GM19328 (cell line): ENCODE data around the gene CBR1.

Experiments
- ATAC-seq: cut with Tn5 transposase; IDR thresholded peaks from one replicate; pipeline ENCODE4 v1.9.1; 2021; ENCODE audit warnings: mild to moderate bottlenecking, moderate library complexity; ENCODE audit not compliant: unreplicated experiment

CBR1 gene

GRCh38 chr21:36069713-36070583 is at the start of gene CBR1:
Gene CBR1, plus strand, starts transcription at chr21:36070024. Its CDS starts 92 bp downstream, at chr21:36070116.
- peak; percentile 95 for ATAC-seq

- ATAC-seq, result no peak
Measured at GRCh38 chr21:36021251-36021837, 48.5 kb upstream of the CBR1 start.

GRCh38 chr21:36022427-36023091 is 47.3 kb upstream of the CBR1 start:
- ATAC-seq, result no peak

GRCh38 chr21:36023092-36023480 is 46.7 kb upstream of the CBR1 start:
- no peak for ATAC-seq

GRCh38 chr21:36024782-36025181 is 45.0 kb upstream of the CBR1 start:
- ATAC-seq, result no peak

- no peak for ATAC-seq
Measured at GRCh38 chr21:36027347-36027746, 42.5 kb upstream of the CBR1 start.

GRCh38 chr21:36028127-36029069 is 41.4 kb upstream of the CBR1 start:
- ATAC-seq, result no peak

GRCh38 chr21:36029309-36029708 is 40.5 kb upstream of the CBR1 start:
- ATAC-seq, result no peak

- no peak for ATAC-seq
Measured at GRCh38 chr21:36030581-36031189, 39.1 kb upstream of the CBR1 start.

- no peak for ATAC-seq
Measured at GRCh38 chr21:36032647-36033406, 37.0 kb upstream of the CBR1 start.

GRCh38 chr21:36034211-36034913 is 35.5 kb upstream of the CBR1 start:
- ATAC-seq, result no peak

- ATAC-seq, result no peak
Measured at GRCh38 chr21:36035381-36035791, 34.4 kb upstream of the CBR1 start.

GRCh38 chr21:36038701-36039497 is 30.9 kb upstream of the CBR1 start:
- no peak for ATAC-seq

GRCh38 chr21:36039861-36040260 is 30.0 kb upstream of the CBR1 start:
- no peak for ATAC-seq

- no peak for ATAC-seq
Measured at GRCh38 chr21:36040389-36040788, 29.4 kb upstream of the CBR1 start.

GRCh38 chr21:36041910-36042309 is 27.9 kb upstream of the CBR1 start:
- no peak for ATAC-seq

GRCh38 chr21:36044056-36044455 is 25.8 kb upstream of the CBR1 start:
- ATAC-seq, result no peak

GRCh38 chr21:36045993-36046392 is 23.8 kb upstream of the CBR1 start:
- ATAC-seq, result no peak
